Stomach (tissue), 4 donors: ENCODE data around the gene GALNT2.

Experiments
- CTCF ChIP-seq, 7 experiments: fragments of 450-650 bp in 4 of 7; fragments of 200-600 bp in 3 of 7; sonication (generic) in 3 of 7; IDR thresholded peaks; one replicate each; pipeline ENCODE4 v1.5.1; 2016 to 2019; ENCODE audit warnings: antibody characterized with exemption in 7 of 7, control low read depth in 2 of 7, mild to moderate bottlenecking in 1 of 7
- POLR2AphosphoS5 ChIP-seq, 3 donors: sonication (generic); formaldehyde crosslinking; IDR thresholded peaks; one replicate each; pipeline ENCODE4 v1.6.1; 2016; ENCODE audit warnings: antibody characterized with exemption in 3 of 3

GRCh38 chr1:230020451-230020850 lies 46.6 kb upstream of the GALNT2 start:
- TF ChIP-seq CTCF (IDR thresholded peaks at IDR 0.05): no peak
- TF ChIP-seq POLR2AphosphoS5 (IDR thresholded peaks at IDR 0.05): no peak
